OCI-LY1 (cell line): Measurements from ENCODE around the gene OR8D1.

Experiments
- H2AFZ ChIP-seq: fragments of 200-600 bp; sonication (generic), shearing (Covaris generic); 2 replicates; pipeline ENCODE4 v1.6.0; 2014; ENCODE audit warnings: antibody characterized with exemption, mild to moderate bottlenecking, low read length
- H3F3A ChIP-seq: fragments of 200-600 bp; sonication (generic), shearing (Covaris generic); 2 replicates; pipeline ENCODE4 v1.6.0; 2014; ENCODE audit warnings: mild to moderate bottlenecking, antibody characterized with exemption, low read length, moderate library complexity; ENCODE audit not compliant: insufficient read depth
- H3K27ac ChIP-seq: fragments of 200-600 bp; sonication (generic); 2 replicates; pipeline ENCODE4 v1.5.1; 2014; ENCODE audit warnings: low read length, mixed run types, mild to moderate bottlenecking, low read depth; ENCODE audit not compliant: poor library complexity, severe bottlenecking
- H3K27me3 ChIP-seq: fragments of 200-600 bp; sonication (generic); 2 replicates; pipeline ENCODE4 v1.6.0; 2014; ENCODE audit warnings: antibody characterized with exemption, mild to moderate bottlenecking, low read length, moderate library complexity; ENCODE audit not compliant: insufficient read depth
- H3K36me3 ChIP-seq: fragments of 200-600 bp; sonication (generic); 2 replicates; pipeline ENCODE4 v1.6.1; 2014; ENCODE audit warnings: mild to moderate bottlenecking, antibody characterized with exemption, low read length, moderate library complexity, mixed read lengths; ENCODE audit not compliant: insufficient read depth
- H3K4me1 ChIP-seq: fragments of 200-600 bp; sonication (generic); 2 replicates; pipeline ENCODE4 v1.5.1; 2014; ENCODE audit warnings: mild to moderate bottlenecking, low read length, moderate library complexity; ENCODE audit not compliant: insufficient read depth, severe bottlenecking
- H3K4me2 ChIP-seq: fragments of 200-600 bp; sonication (generic), shearing (Covaris generic); 2 replicates; pipeline ENCODE4 v1.6.1; 2014; ENCODE audit warnings: low read length
- H3K4me3 ChIP-seq: fragments of 200-600 bp; sonication (generic); 2 replicates; pipeline ENCODE4 v1.5.1; 2014; ENCODE audit warnings: low read length, low read depth, mild to moderate bottlenecking, mixed read lengths; ENCODE audit not compliant: poor library complexity, severe bottlenecking
- H3K79me2 ChIP-seq: fragments of 200-600 bp; shearing (Covaris generic); 2 replicates; pipeline ENCODE4 v1.6.1; 2016; ENCODE audit warnings: mixed run types, low read length, mixed read lengths; ENCODE audit not compliant: insufficient read depth
- H3K9ac ChIP-seq: fragments of 200-600 bp; sonication (generic), shearing (Covaris generic); 2 replicates; pipeline ENCODE4 v1.6.1; 2014; ENCODE audit warnings: mild to moderate bottlenecking, low read length, mixed read lengths
- H3K9me2 ChIP-seq: fragments of 200-600 bp; sonication (generic), shearing (Covaris generic); 2 replicates; pipeline ENCODE4 v1.6.1; 2014; ENCODE audit warnings: low read depth, mild to moderate bottlenecking, low read length, mixed read lengths
- H3K9me3 ChIP-seq: fragments of 200-600 bp; shearing (Covaris generic); 2 replicates; pipeline ENCODE4 v1.6.1; 2014; ENCODE audit warnings: low read length, mixed read lengths
- H4K20me1 ChIP-seq: fragments of 200-600 bp; sonication (generic), shearing (Covaris generic); 2 replicates; pipeline ENCODE4 v1.6.0; 2016; ENCODE audit warnings: mild to moderate bottlenecking, low read length; ENCODE audit not compliant: insufficient read depth
- CTCF ChIP-seq: fragments of 200-600 bp; sonication (generic), shearing (Covaris generic); IDR thresholded peaks from 2 replicates; pipeline ENCODE4 v1.5.1; 2017; ENCODE audit warnings: mild to moderate bottlenecking, antibody characterized with exemption, low read length, moderate library complexity, mixed read lengths
- EZH2 ChIP-seq: fragments of 200-600 bp; sonication (generic), shearing (Covaris generic); IDR thresholded peaks from 2 replicates; pipeline ENCODE4 v1.8.0; 2017; ENCODE audit warnings: borderline replicate concordance, mixed run types, mild to moderate bottlenecking, antibody characterized with exemption, low read length, moderate library complexity, mixed read lengths

Gene OR8D1

GRCh38 chr11:124331873-124332272 is 18.1 kb upstream of the OR8D1 start:
- H3K4me2 ChIP-seq: no peak overlapping the region
- no peaks in the 10 kb centered on the region for H3K9me2 ChIP-seq
- H3K27ac ChIP-seq: no peak overlapping the region
- no peak overlapping the region for H2AFZ ChIP-seq
- H3K36me3 ChIP-seq: no peaks in the 10 kb centered on the region
- H3K4me3 ChIP-seq: no peak overlapping the region
- peaks cover 3% of the 10 kb centered on the region for H3K4me1 ChIP-seq
- H3K27me3 ChIP-seq: no peaks in the 10 kb centered on the region
- no peaks in the 10 kb centered on the region for H3K79me2 ChIP-seq
- H4K20me1 ChIP-seq: no peaks in the 10 kb centered on the region
- no peaks in the 10 kb centered on the region for H3F3A ChIP-seq
- H3K9ac ChIP-seq: no peak overlapping the region
- no peak for TF ChIP-seq EZH2
- TF ChIP-seq CTCF: no peak
- no peaks in the 10 kb centered on the region for H3K9me3 ChIP-seq

DNA sequence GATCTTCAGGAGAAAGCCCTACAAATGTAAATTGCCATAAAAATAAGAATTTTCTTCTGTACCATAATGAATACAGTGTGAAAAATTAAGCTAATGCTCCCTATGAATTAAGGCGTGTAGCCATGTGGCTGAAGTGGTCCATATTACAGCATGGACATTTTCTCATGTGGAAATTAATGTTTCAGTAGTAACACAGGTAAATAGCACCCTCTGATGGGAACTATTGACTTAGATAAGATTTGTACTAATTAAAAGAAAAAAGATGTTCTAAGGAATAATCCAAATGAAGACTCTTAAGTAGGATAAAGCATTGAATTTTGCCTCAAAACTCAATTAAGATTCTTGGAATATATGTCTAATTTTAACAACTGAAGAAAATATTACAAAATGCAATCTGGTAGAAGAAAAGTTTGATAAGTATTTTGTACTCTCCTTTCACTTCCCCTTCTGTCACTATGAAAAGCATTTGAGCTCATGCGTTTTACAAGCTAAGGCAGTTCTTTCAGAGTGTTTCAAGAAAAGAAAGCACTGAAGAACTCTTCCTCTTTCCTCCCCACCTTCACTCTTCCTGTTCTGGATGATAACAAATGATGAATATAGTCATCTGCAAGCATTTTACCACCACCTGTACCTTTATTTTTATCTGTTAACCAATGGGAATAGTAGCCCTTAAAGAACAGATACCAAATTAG is 16.2 kb upstream of the OR8D1 start:
- no peak overlapping the region for H3K4me2 ChIP-seq
- TF ChIP-seq CTCF (no peak), EZH2 (no peak)
- no peak overlapping the region for H2AFZ ChIP-seq
- H3K79me2 ChIP-seq: no peaks in the 10 kb centered on the region
- no peaks in the 10 kb centered on the region for H3F3A ChIP-seq
- H3K27me3 ChIP-seq: no peaks in the 10 kb centered on the region
- no peaks in the 10 kb centered on the region for H4K20me1 ChIP-seq
- no peaks in the 10 kb centered on the region for H3K9me3 ChIP-seq
- no peak overlapping the region for H3K9ac ChIP-seq
- no peaks in the 10 kb centered on the region for H3K36me3 ChIP-seq
- no peak overlapping the region for H3K27ac ChIP-seq
- no peaks in the 10 kb centered on the region for H3K9me2 ChIP-seq
- H3K4me3 ChIP-seq: no peak overlapping the region
- H3K4me1 ChIP-seq: peaks cover 3% of the 10 kb centered on the region

- no peak overlapping the region for H3K4me3 ChIP-seq
- no peak overlapping the region for H2AFZ ChIP-seq
- H3K9me2 ChIP-seq: no peaks in the 10 kb centered on the region
- no peak overlapping the region for H3K9ac ChIP-seq
- no peak for TF ChIP-seq CTCF
- TF ChIP-seq EZH2: no peak
- H3K36me3 ChIP-seq: no peaks in the 10 kb centered on the region
- no peaks in the 10 kb centered on the region for H3K79me2 ChIP-seq
- H3K27me3 ChIP-seq: no peaks in the 10 kb centered on the region
- H4K20me1 ChIP-seq: no peaks in the 10 kb centered on the region
- H3K9me3 ChIP-seq: no peaks in the 10 kb centered on the region
- H3K4me2 ChIP-seq: no peak overlapping the region
- no peak overlapping the region for H3K27ac ChIP-seq
- H3F3A ChIP-seq: no peaks in the 10 kb centered on the region
- H3K4me1 ChIP-seq: peaks cover 3% of the 10 kb centered on the region
Observed at GRCh38 chr11:124327775-124328174, 14.0 kb upstream of the OR8D1 start.
